ENCODE data around the gene EPB41L3.

Gene EPB41L3

GRCh38 chr18:5568416-5568815, 24.6 kb upstream of the EPB41L3 start:
- TF ChIP-seq TAF1 (IDR thresholded peaks at IDR 0.05; ENCODE audit: low read depth) (no peak), USF1 (IDR thresholded peaks at IDR 0.05) (no peak), NFIC (IDR thresholded peaks at IDR 0.05) (no peak), MAX (IDR thresholded peaks at IDR 0.05) (no peak), EGR1 (IDR thresholded peaks at IDR 0.05) (no peak), TCF12 (IDR thresholded peaks at IDR 0.05; ENCODE audit: low read depth) (no peak), FOXM1 (IDR thresholded peaks at IDR 0.05; ENCODE audit: borderline replicate concordance, low read depth) (no peak), EP300 (IDR thresholded peaks at IDR 0.05; ENCODE audit: borderline replicate concordance) (no peak), TEAD4 (IDR thresholded peaks at IDR 0.05) (no peak), YY1 (IDR thresholded peaks at IDR 0.05; ENCODE audit: low read depth) (no peak), RAD21 (IDR thresholded peaks at IDR 0.05; ENCODE audit: low read depth) (no peak)

DNA sequence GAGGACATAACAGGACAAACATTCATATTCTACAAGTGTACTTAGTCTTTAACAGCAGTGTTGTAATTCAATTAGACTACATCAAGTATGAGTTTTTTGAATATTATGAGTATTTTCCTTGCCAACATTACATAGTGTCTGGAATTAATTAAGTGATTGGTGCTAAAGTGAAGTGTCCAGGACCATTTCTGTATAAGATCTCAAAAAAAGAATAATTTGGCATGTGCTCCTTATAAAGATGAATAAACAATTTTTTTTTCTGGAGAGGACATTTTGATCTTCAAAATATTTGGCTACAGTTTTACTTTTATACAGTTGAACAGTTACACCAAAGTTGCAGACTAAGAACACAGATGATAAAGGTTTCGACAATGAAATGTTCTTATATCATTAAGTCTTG, 15.1 kb upstream of the EPB41L3 start:
- TF ChIP-seq TEAD4 (IDR thresholded peaks at IDR 0.05) (no peak), RAD21 (IDR thresholded peaks at IDR 0.05; ENCODE audit: low read depth) (no peak), TCF12 (IDR thresholded peaks at IDR 0.05; ENCODE audit: low read depth) (no peak), USF1 (IDR thresholded peaks at IDR 0.05) (no peak), CREB1 (IDR thresholded peaks at IDR 0.05; ENCODE audit: low read depth) (no peak), ZBTB7A (IDR thresholded peaks at IDR 0.05; ENCODE audit: low read depth) (no peak), YY1 (IDR thresholded peaks at IDR 0.05; ENCODE audit: low read depth) (no peak), EGR1 (IDR thresholded peaks at IDR 0.05) (no peak), EP300 (IDR thresholded peaks at IDR 0.05; ENCODE audit: borderline replicate concordance) (no peak), NFIC (IDR thresholded peaks at IDR 0.05) (no peak), MAX (IDR thresholded peaks at IDR 0.05) (no peak)
- TF ChIP-seq, protein P1, sequence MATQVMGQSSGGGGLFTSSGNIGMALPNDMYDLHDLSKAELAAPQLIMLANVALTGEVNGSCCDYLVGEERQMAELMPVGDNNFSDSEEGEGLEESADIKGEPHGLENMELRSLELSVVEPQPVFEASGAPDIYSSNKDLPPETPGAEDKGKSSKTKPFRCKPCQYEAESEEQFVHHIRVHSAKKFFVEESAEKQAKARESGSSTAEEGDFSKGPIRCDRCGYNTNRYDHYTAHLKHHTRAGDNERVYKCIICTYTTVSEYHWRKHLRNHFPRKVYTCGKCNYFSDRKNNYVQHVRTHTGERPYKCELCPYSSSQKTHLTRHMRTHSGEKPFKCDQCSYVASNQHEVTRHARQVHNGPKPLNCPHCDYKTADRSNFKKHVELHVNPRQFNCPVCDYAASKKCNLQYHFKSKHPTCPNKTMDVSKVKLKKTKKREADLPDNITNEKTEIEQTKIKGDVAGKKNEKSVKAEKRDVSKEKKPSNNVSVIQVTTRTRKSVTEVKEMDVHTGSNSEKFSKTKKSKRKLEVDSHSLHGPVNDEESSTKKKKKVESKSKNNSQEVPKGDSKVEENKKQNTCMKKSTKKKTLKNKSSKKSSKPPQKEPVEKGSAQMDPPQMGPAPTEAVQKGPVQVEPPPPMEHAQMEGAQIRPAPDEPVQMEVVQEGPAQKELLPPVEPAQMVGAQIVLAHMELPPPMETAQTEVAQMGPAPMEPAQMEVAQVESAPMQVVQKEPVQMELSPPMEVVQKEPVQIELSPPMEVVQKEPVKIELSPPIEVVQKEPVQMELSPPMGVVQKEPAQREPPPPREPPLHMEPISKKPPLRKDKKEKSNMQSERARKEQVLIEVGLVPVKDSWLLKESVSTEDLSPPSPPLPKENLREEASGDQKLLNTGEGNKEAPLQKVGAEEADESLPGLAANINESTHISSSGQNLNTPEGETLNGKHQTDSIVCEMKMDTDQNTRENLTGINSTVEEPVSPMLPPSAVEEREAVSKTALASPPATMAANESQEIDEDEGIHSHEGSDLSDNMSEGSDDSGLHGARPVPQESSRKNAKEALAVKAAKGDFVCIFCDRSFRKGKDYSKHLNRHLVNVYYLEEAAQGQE (IDR thresholded peaks at IDR 0.05; ENCODE audit: low read depth): no peak

GRCh38 chr18:5556310-5556974, 12.6 kb upstream of the EPB41L3 start:
- TF ChIP-seq EGR1 (IDR thresholded peaks at IDR 0.05) (no peak), RAD21 (IDR thresholded peaks at IDR 0.05; ENCODE audit: low read depth) (no peak), NFIC (IDR thresholded peaks at IDR 0.05) (no peak), MAX (IDR thresholded peaks at IDR 0.05) (no peak), EP300 (IDR thresholded peaks at IDR 0.05; ENCODE audit: borderline replicate concordance) (no peak), CREB1 (IDR thresholded peaks at IDR 0.05; ENCODE audit: low read depth) (no peak), TAF1 (IDR thresholded peaks at IDR 0.05; ENCODE audit: low read depth) (no peak)
- TF ChIP-seq, protein P1 (IDR thresholded peaks at IDR 0.05; ENCODE audit: low read depth): no peak

GRCh38 chr18:5554629-5555028, 10.8 kb upstream of the EPB41L3 start:
- TF ChIP-seq CREB1 (IDR thresholded peaks at IDR 0.05; ENCODE audit: low read depth): no peak
- no peak for TF ChIP-seq TEAD4 (IDR thresholded peaks at IDR 0.05)
- TF ChIP-seq NFIC (IDR thresholded peaks at IDR 0.05): no peak
- TF ChIP-seq TAF1 (IDR thresholded peaks at IDR 0.05; ENCODE audit: low read depth): no peak
- no peak for TF ChIP-seq FOXM1 (IDR thresholded peaks at IDR 0.05; ENCODE audit: borderline replicate concordance, low read depth)
- TF ChIP-seq EP300 (IDR thresholded peaks at IDR 0.05; ENCODE audit: borderline replicate concordance): no peak
- TF ChIP-seq YY1 (IDR thresholded peaks at IDR 0.05; ENCODE audit: low read depth): no peak
- no peak for TF ChIP-seq RAD21 (IDR thresholded peaks at IDR 0.05; ENCODE audit: low read depth)
- no peak for TF ChIP-seq CEBPB (IDR thresholded peaks at IDR 0.05)
- TF ChIP-seq USF1 (IDR thresholded peaks at IDR 0.05): no peak
- TF ChIP-seq EGR1 (IDR thresholded peaks at IDR 0.05): no peak
- TF ChIP-seq, protein P1 (IDR thresholded peaks at IDR 0.05; ENCODE audit: low read depth): no peak
- TF ChIP-seq TCF12 (IDR thresholded peaks at IDR 0.05; ENCODE audit: low read depth): no peak
- no peak for TF ChIP-seq ZBTB7A (IDR thresholded peaks at IDR 0.05; ENCODE audit: low read depth)

Data from Ishikawa (cell line).